ENCODE data around the gene PPP1R12A.

PPP1R12A gene

GRCh38 chr12:79842630-79843029, 92.3 kb downstream of the PPP1R12A start:
- Histone ChIP-seq H3K27ac (no peak overlapping the region), H3K4me3 (no peak overlapping the region), H3K27me3 (no peaks in the 10 kb centered on the region), H3K36me3 (peaks cover 14 to 30% (median 29%) of the 10 kb centered on the region in 3 donors), H3K9me3 (no peaks in the 10 kb centered on the region), H3K4me1 (peaks cover 0 to 80% (median 14%) of the 10 kb centered on the region in 4 donors)
- intact Hi-C loops (cut with DNase I; ENCODE audit: low total_unique reads) = no loop called here
- DNase-seq = no peak
- TF ChIP-seq, protein P1, sequence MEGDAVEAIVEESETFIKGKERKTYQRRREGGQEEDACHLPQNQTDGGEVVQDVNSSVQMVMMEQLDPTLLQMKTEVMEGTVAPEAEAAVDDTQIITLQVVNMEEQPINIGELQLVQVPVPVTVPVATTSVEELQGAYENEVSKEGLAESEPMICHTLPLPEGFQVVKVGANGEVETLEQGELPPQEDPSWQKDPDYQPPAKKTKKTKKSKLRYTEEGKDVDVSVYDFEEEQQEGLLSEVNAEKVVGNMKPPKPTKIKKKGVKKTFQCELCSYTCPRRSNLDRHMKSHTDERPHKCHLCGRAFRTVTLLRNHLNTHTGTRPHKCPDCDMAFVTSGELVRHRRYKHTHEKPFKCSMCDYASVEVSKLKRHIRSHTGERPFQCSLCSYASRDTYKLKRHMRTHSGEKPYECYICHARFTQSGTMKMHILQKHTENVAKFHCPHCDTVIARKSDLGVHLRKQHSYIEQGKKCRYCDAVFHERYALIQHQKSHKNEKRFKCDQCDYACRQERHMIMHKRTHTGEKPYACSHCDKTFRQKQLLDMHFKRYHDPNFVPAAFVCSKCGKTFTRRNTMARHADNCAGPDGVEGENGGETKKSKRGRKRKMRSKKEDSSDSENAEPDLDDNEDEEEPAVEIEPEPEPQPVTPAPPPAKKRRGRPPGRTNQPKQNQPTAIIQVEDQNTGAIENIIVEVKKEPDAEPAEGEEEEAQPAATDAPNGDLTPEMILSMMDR (IDR thresholded peaks at IDR 0.05) = no peak

- Histone ChIP-seq H3K27me3 (no peaks in the 10 kb centered on the region), H3K27ac (no peak overlapping the region), H3K4me1 (peaks cover 0 to 74% (median 14%) of the 10 kb centered on the region in 4 donors), H3K9me3 (no peaks in the 10 kb centered on the region), H3K36me3 (peaks cover 14 to 30% (median 29%) of the 10 kb centered on the region in 3 donors), H3K4me3 (no peak overlapping the region)
- TF ChIP-seq, protein P1 (IDR thresholded peaks at IDR 0.05) = no peak
- no peak for DNase-seq
- intact Hi-C loops (cut with DNase I; ENCODE audit: low total_unique reads) = no loop called here
Measured at GRCh38 chr12:79841878-79842265, 93.0 kb downstream of the PPP1R12A start.

DNA sequence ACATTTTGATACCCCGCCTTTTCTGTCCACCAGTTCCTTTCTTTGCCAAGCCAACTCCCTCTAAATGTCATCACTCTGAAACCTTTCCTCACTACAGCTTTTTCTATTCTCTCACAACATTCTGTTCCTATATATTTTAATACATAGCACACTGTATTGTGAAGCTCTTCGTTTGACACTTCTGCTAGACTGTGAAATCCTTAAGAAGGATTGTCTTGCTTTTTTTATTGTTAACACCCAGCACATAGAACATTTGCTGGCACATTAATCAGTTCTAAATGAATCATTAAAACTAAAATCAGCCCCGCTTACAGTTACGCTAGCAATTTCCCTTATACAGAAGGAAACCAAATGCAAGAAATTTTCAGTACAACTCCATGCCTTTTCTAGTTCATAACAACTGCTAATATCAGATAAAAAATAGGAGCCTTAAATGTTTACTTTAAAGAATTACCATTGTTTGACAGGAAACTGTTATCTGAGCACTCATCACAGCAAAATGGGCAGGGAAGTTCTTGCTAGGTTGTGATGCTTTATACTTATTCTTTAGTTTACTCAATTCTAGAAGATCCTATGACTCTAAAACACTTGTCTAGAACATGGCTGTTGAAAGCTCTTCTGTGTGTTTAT, 93.5 kb downstream of the PPP1R12A start:
- TF ChIP-seq, protein P1 (IDR thresholded peaks at IDR 0.05) = no peak
- intact Hi-C loops (cut with DNase I; ENCODE audit: low total_unique reads) = no loop called here
- H3K27me3 ChIP-seq = no peaks in the 10 kb centered on the region
- H3K9me3 ChIP-seq = no peaks in the 10 kb centered on the region
- peaks cover 0 to 74% (median 14%) of the 10 kb centered on the region in 4 donors for H3K4me1 ChIP-seq
- H3K27ac ChIP-seq = no peak overlapping the region
- H3K4me3 ChIP-seq = no peak overlapping the region
- DNase-seq = no peak
- peaks cover 14 to 30% (median 29%) of the 10 kb centered on the region in 3 donors for H3K36me3 ChIP-seq

DNA sequence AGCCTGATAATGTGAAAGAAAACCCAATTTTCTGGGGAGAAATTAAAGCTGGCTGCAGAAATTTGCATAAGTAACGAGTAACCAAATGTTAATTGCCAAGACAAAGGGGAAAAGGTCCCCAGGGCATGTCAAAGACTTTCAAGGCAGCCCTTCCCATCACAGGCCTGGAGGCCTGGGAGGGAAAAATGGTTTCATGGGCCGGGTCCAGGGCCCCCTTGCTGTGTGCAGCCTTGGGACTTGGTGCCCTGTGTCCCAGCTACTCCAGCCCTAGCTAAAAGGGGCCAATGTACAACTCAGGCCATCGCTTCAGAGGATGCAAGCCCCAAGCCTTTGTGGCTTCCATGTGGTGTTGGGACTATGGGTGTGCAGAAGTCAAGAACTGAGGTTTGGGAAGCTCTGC, 96.5 kb downstream of the PPP1R12A start:
- peaks cover 0 to 81% (median 23%) of the 10 kb centered on the region in 4 donors for H3K4me1 ChIP-seq
- intact Hi-C loops (cut with DNase I; ENCODE audit: low total_unique reads) = no loop called here
- H3K27ac ChIP-seq = no peak overlapping the region
- H3K4me3 ChIP-seq = no peak overlapping the region
- no peaks in the 10 kb centered on the region for H3K9me3 ChIP-seq
- no peaks in the 10 kb centered on the region for H3K27me3 ChIP-seq
- peaks cover 0 to 15% (median 13%) of the 10 kb centered on the region in 3 donors for H3K36me3 ChIP-seq
- TF ChIP-seq, protein P1 (IDR thresholded peaks at IDR 0.05) = no peak
- DNase-seq = no peak

DNA sequence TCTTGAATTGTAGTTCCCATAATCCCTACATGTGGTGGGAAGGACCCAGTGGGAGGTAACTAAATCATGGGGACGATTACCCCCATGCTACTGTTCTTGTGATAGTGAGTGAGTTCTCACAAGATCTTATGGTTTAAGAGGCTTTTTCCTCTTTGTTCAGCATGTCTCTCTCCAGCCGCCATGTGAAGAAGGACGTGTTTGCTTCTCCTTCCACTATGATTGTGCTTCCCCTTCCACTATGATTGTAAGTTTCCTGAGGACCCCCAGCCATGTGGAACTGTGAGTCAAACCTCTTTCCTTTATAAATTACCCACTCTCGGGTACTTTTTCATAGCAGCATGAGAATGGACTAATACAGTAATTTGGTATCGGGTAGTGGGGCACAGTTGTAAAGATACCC, 97.3 kb downstream of the PPP1R12A start:
- intact Hi-C loops (cut with DNase I; ENCODE audit: low total_unique reads) = no loop called here
- H3K36me3 ChIP-seq = peaks cover 0 to 13% (median 13%) of the 10 kb centered on the region in 3 donors
- TF ChIP-seq, protein P1 (IDR thresholded peaks at IDR 0.05) = no peak
- H3K27ac ChIP-seq = no peak overlapping the region
- H3K9me3 ChIP-seq = no peaks in the 10 kb centered on the region
- no peak for DNase-seq
- H3K27me3 ChIP-seq = no peaks in the 10 kb centered on the region
- H3K4me3 ChIP-seq = no peak overlapping the region
- peaks cover 0 to 84% (median 23%) of the 10 kb centered on the region in 4 donors for H3K4me1 ChIP-seq

All from tibial artery (tissue), 4 donors.